Measurements from ENCODE around the gene NPHP4. TPM values are rescaled to one million over a fixed set of nuclear protein-coding genes. Genes with fewer than 3 reads are reported as not detected.

NPHP4 gene
- total RNA-seq, 1 experiment from 2014 or later: 20.0 TPM

DNA sequence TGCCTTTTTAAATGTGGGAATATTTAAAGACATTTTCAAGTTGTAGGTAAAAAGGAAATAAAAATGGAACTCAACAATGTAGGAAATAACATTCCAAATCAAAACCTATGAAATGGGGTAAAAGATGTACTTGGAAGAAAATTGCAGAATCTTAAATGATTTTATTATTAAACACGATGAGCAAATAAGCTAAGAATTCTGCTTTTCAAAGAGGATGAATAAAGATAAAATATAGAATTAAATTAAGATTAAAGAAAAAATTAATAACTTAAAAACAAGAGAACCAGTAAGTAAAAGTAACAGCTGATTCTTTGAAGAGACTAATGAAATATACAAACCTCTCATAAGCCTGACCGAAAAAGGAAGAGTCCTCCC, 74.0 kb downstream of the NPHP4 start (continued):
- TF ChIP-seq, protein P1, sequence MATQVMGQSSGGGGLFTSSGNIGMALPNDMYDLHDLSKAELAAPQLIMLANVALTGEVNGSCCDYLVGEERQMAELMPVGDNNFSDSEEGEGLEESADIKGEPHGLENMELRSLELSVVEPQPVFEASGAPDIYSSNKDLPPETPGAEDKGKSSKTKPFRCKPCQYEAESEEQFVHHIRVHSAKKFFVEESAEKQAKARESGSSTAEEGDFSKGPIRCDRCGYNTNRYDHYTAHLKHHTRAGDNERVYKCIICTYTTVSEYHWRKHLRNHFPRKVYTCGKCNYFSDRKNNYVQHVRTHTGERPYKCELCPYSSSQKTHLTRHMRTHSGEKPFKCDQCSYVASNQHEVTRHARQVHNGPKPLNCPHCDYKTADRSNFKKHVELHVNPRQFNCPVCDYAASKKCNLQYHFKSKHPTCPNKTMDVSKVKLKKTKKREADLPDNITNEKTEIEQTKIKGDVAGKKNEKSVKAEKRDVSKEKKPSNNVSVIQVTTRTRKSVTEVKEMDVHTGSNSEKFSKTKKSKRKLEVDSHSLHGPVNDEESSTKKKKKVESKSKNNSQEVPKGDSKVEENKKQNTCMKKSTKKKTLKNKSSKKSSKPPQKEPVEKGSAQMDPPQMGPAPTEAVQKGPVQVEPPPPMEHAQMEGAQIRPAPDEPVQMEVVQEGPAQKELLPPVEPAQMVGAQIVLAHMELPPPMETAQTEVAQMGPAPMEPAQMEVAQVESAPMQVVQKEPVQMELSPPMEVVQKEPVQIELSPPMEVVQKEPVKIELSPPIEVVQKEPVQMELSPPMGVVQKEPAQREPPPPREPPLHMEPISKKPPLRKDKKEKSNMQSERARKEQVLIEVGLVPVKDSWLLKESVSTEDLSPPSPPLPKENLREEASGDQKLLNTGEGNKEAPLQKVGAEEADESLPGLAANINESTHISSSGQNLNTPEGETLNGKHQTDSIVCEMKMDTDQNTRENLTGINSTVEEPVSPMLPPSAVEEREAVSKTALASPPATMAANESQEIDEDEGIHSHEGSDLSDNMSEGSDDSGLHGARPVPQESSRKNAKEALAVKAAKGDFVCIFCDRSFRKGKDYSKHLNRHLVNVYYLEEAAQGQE (IDR thresholded peaks at IDR 0.05; ENCODE audit: low read depth): no peak
- TF ChIP-seq, protein P2, sequence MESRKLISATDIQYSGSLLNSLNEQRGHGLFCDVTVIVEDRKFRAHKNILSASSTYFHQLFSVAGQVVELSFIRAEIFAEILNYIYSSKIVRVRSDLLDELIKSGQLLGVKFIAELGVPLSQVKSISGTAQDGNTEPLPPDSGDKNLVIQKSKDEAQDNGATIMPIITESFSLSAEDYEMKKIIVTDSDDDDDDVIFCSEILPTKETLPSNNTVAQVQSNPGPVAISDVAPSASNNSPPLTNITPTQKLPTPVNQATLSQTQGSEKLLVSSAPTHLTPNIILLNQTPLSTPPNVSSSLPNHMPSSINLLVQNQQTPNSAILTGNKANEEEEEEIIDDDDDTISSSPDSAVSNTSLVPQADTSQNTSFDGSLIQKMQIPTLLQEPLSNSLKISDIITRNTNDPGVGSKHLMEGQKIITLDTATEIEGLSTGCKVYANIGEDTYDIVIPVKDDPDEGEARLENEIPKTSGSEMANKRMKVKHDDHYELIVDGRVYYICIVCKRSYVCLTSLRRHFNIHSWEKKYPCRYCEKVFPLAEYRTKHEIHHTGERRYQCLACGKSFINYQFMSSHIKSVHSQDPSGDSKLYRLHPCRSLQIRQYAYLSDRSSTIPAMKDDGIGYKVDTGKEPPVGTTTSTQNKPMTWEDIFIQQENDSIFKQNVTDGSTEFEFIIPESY (IDR thresholded peaks at IDR 0.05; ENCODE audit: extremely low read depth, insufficient replicate concordance, low read length): no peak
- no peak for TF ChIP-seq JUND (IDR thresholded peaks at IDR 0.05)
- no peak for TF ChIP-seq EZH2 (IDR thresholded peaks at IDR 0.05)

DNA sequence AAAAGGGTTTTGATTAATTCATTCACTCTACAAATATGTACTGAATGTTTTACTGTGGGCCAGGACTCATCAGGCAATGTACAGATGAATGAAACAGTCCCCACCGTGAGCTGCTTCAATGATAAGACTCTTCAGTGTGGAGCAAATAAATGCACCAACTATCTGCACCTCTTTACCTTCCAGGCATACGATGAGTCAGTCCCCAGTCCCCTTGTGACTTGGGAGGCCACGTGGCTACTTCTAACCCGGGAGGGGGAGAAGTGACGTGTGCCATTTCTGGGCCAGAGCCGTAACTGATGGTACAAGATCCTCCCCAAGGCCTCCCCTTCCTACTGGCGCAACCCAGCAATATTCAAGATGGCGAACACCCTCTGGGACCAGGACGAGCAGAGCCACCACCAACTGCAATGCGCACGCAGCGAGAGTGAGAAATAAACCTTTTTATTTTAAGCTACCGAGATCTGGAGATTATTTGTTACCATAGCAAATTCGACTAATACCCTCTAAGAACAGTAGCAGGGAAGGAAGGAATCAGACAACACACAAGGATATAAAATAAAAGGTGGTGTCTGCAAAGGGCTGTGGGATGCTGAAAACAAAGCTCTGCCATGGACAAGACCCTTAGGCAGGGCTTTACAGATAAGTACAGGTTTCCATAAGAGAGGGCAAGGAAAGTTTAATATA, 74.5 kb downstream of the NPHP4 start:
- POLR2A ChIA-PET: no interaction called here
- DNase-seq (ENCODE audit: low read depth, low spot score) (no peak), ATAC-seq (no peak)
- H3K27ac ChIP-seq (ENCODE audit: low read depth, low read length): no peak overlapping the region
- H3K9me2 ChIP-seq (ENCODE audit: insufficient read depth): no peaks in the 10 kb centered on the region
- H3K4me1 ChIP-seq (ENCODE audit: control insufficient read depth in 1 of 2, insufficient read depth in 2 of 2, low read length in 2 of 2): peaks cover 5 to 6% of the 10 kb centered on the region in 2 experiments; a peak in 3 of 4 replicates
- H3K9ac ChIP-seq (ENCODE audit: low read length): no peak overlapping the region
- no peaks in the 10 kb centered on the region for H3K36me3 ChIP-seq (ENCODE audit: control insufficient read depth in 1 of 2, insufficient read depth in 2 of 2, low read length in 2 of 2)
- H3K4me2 ChIP-seq (ENCODE audit: low read length): no peak overlapping the region
- CTCF ChIA-PET: no interaction called here
- no peak overlapping the region for H2AFZ ChIP-seq (ENCODE audit: low read depth, low read length, poor library complexity, severe bottlenecking)
- no peaks in the 10 kb centered on the region for H3K79me2 ChIP-seq (ENCODE audit: insufficient read depth, low read length)
- H4K20me1 ChIP-seq (ENCODE audit: insufficient read depth): no peaks in the 10 kb centered on the region
- no peak overlapping the region for H3K4me3 ChIP-seq (replicated peaks in 1 of 2; ENCODE audit: low read depth in 1 of 2, low read length in 2 of 2)
- no TSS peak for BruUV-seq (replicated peaks)
- intact Hi-C loops (cut with micrococcal nuclease): no loop called here
- H3K9me3 ChIP-seq (ENCODE audit: control insufficient read depth in 1 of 2, insufficient read depth in 1 of 2, low read depth in 1 of 2, low read length in 2 of 2): no peaks in the 10 kb centered on the region
- RAD21 ChIA-PET (ENCODE audit: low non-redundant PET in 1 of 2, low total read pairs in 2 of 2, uncharacterized antibody in 2 of 2, unreplicated experiment in 2 of 2): no interaction called here
- H3K27me3 ChIP-seq (ENCODE audit: insufficient read depth, low read length): no peaks in the 10 kb centered on the region
- TF ChIP-seq ZNF274 (IDR thresholded peaks at IDR 0.05; ENCODE audit: low read depth, low read length): no peak
- no peak for TF ChIP-seq EZH2 (IDR thresholded peaks at IDR 0.05)
- TF ChIP-seq, protein P2 (IDR thresholded peaks at IDR 0.05; ENCODE audit: extremely low read depth, insufficient replicate concordance, low read length): no peak
- no peak for TF ChIP-seq ZFX (IDR thresholded peaks at IDR 0.05)
- no peak for TF ChIP-seq SIN3A (IDR thresholded peaks at IDR 0.05; ENCODE audit: low read depth)
